SU-DHL-6 (cell line): Measurements from ENCODE around the gene TATDN2.
"Not testable (repeated sequence)": the region's sequence is repeated elsewhere in the genome, so short reads cannot be mapped to it uniquely, and the experiment has no call there.

Experiments used
- H2AFZ ChIP-seq: fragments of 200-600 bp; sonication (generic); 2 replicates; pipeline ENCODE4 v1.6.1; 2014; ENCODE audit warnings: low read depth, mild to moderate bottlenecking, moderate library complexity, mixed read lengths, antibody characterized with exemption, low read length; ENCODE audit not compliant: severe bottlenecking
- H3F3A ChIP-seq: fragments of 200-600 bp; shearing (Covaris generic); 2 replicates; pipeline ENCODE4 v1.6.0; 2016; ENCODE audit warnings: antibody characterized with exemption, mild to moderate bottlenecking; ENCODE audit not compliant: insufficient read depth
- H3K27ac ChIP-seq: fragments of 200-600 bp; sonication (generic); 2 replicates; pipeline ENCODE4 v1.5.1; 2016; ENCODE audit warnings: low read depth, mild to moderate bottlenecking, low read length, moderate library complexity, mixed read lengths
- H3K27me3 ChIP-seq: fragments of 200-600 bp; sonication (generic), shearing (Covaris generic); 2 replicates; pipeline ENCODE4 v1.6.0; 2014; ENCODE audit warnings: mild to moderate bottlenecking, low read length
- H3K36me3 ChIP-seq: fragments of 200-600 bp; sonication (generic); 2 replicates; pipeline ENCODE4 v1.6.1; 2014; ENCODE audit warnings: mild to moderate bottlenecking, low read length, mixed read lengths
- H3K4me2 ChIP-seq: fragments of 300-600, 200-600 bp; shearing (Covaris generic), sonication (generic); 2 replicates; pipeline ENCODE4 v1.6.0; 2014; ENCODE audit warnings: low read length, low read depth, mild to moderate bottlenecking; ENCODE audit not compliant: poor library complexity, severe bottlenecking
- H3K4me3 ChIP-seq: fragments of 200-600 bp; sonication (generic); 2 replicates; pipeline ENCODE4 v1.5.1; 2014; ENCODE audit warnings: antibody characterized with exemption, low read length, mild to moderate bottlenecking, mixed read lengths; ENCODE audit not compliant: insufficient read depth, poor library complexity, severe bottlenecking
- H3K79me2 ChIP-seq: fragments of 200-600 bp; sonication (generic); 2 replicates; pipeline ENCODE4 v1.6.1; 2014; ENCODE audit warnings: mild to moderate bottlenecking, low read length, moderate library complexity; ENCODE audit not compliant: insufficient read depth
- H3K9ac ChIP-seq: fragments of 200-600 bp; sonication (generic); 2 replicates; pipeline ENCODE4 v1.7.0; 2014; ENCODE audit warnings: mild to moderate bottlenecking, low read length
- H3K9me2 ChIP-seq: fragments of 200-600 bp; sonication (generic); replicated peaks from 2 replicates; pipeline ENCODE4 v1.6.1; 2014; ENCODE audit warnings: low read length; ENCODE audit not compliant: insufficient read depth
- H3K9me3 ChIP-seq: fragments of 200-600 bp; sonication (generic); 2 replicates; pipeline ENCODE4 v1.6.1; 2014; ENCODE audit warnings: low read length, mixed read lengths; ENCODE audit not compliant: insufficient read depth
- H4K20me1 ChIP-seq: fragments of 200-600 bp; sonication (generic); 2 replicates; pipeline ENCODE4 v1.6.1; 2014; ENCODE audit warnings: low read depth, mild to moderate bottlenecking, antibody characterized with exemption, low read length, moderate library complexity, mixed read lengths
- CTCF ChIP-seq: fragments of 200-600 bp; sonication (generic); IDR thresholded peaks from one replicate; pipeline ENCODE4 v1.5.1; 2017; ENCODE audit warnings: antibody characterized with exemption, mild to moderate bottlenecking, low read length, moderate library complexity; ENCODE audit not compliant: insufficient read depth, poor library complexity, severe bottlenecking
- EZH2phosphoT487 ChIP-seq: fragments of 200-600 bp; sonication (generic), shearing (Covaris generic); conservative IDR thresholded peaks from 2 replicates; pipeline ENCODE4 v1.6.1; 2018; ENCODE audit warnings: mild to moderate bottlenecking, antibody characterized with exemption, low read length, moderate library complexity, mixed read lengths

TATDN2 gene

GRCh38 chr3:10291641-10292040 is 43.4 kb downstream of the TATDN2 start:
- no peak overlapping the region for H3K27ac ChIP-seq
- H3K9me2 ChIP-seq = no peaks in the 10 kb centered on the region
- peaks cover 3% of the 10 kb centered on the region; the same call in 1 of the 2 replicates for H3K36me3 ChIP-seq
- no peak overlapping the region for H3K4me3 ChIP-seq
- TF ChIP-seq EZH2phosphoT487 (no peak), CTCF (no peak)
- H3K79me2 ChIP-seq = no peaks in the 10 kb centered on the region
- H3K9me3 ChIP-seq = no peaks in the 10 kb centered on the region
- no peaks in the 10 kb centered on the region for H3K27me3 ChIP-seq
- peaks cover 4% of the 10 kb centered on the region; the same call in 1 of the 2 replicates for H3F3A ChIP-seq
- no peak overlapping the region for H2AFZ ChIP-seq
- no peak overlapping the region for H3K4me2 ChIP-seq
- no peaks in the 10 kb centered on the region for H4K20me1 ChIP-seq
- H3K9ac ChIP-seq = no peak overlapping the region

GRCh38 chr3:10292505-10293419 is 44.5 kb downstream of the TATDN2 start, which contains the start of gene GHRL:
Gene GHRL, minus strand, starts transcription at chr3:10292947. Its CDS starts 2,767 bp downstream, at chr3:10290180.
- Histone ChIP-seq H3K27ac (no peak within 1 kb of the TSS), H3K36me3 (no peaks in the 10 kb centered on the region), H3K79me2 (no peaks in the 10 kb centered on the region), H3K9me3 (no peaks in the 10 kb centered on the region), H3K27me3 (no peaks in the 10 kb centered on the region), H3F3A (peaks cover 4% of the 10 kb centered on the region; the same call in 1 of the 2 replicates), H3K4me2 (no peak within 1 kb of the TSS), H3K4me3 (no peak within 1 kb of the TSS), H3K9me2 (no peaks in the 10 kb centered on the region), H2AFZ (no peak within 1 kb of the TSS), H3K9ac (no peak within 1 kb of the TSS), H4K20me1 (no peaks in the 10 kb centered on the region)
- TF ChIP-seq EZH2phosphoT487 = no peak
- TF ChIP-seq CTCF = no peak

GRCh38 chr3:10294030-10294586 is 45.8 kb downstream of the TATDN2 start:
- Histone ChIP-seq H3K4me3 (no peak overlapping the region), H3K9me2 (no peaks in the 10 kb centered on the region), H3K36me3 (no peaks in the 10 kb centered on the region), H3K9me3 (no peaks in the 10 kb centered on the region), H3K4me2 (no peak overlapping the region), H2AFZ (no peak overlapping the region), H4K20me1 (no peaks in the 10 kb centered on the region), H3K27me3 (no peaks in the 10 kb centered on the region), H3F3A (peaks cover 4% of the 10 kb centered on the region; the same call in 1 of the 2 replicates), H3K79me2 (no peaks in the 10 kb centered on the region), H3K9ac (no peak overlapping the region), H3K27ac (no peak overlapping the region)
- TF ChIP-seq CTCF (no peak), EZH2phosphoT487 (no peak)

GRCh38 chr3:10298064-10298463 is 49.8 kb downstream of the TATDN2 start:
- H3K79me2 ChIP-seq, H3K27ac ChIP-seq, H3F3A ChIP-seq, H3K4me3 ChIP-seq, H3K36me3 ChIP-seq, H3K4me2 ChIP-seq, H4K20me1 ChIP-seq, H3K27me3 ChIP-seq, H2AFZ ChIP-seq, H3K9me2 ChIP-seq, H3K9ac ChIP-seq, H3K9me3 ChIP-seq: not testable (repeated sequence)
